ENCODE measurements around the gene SURF2.

DNA sequence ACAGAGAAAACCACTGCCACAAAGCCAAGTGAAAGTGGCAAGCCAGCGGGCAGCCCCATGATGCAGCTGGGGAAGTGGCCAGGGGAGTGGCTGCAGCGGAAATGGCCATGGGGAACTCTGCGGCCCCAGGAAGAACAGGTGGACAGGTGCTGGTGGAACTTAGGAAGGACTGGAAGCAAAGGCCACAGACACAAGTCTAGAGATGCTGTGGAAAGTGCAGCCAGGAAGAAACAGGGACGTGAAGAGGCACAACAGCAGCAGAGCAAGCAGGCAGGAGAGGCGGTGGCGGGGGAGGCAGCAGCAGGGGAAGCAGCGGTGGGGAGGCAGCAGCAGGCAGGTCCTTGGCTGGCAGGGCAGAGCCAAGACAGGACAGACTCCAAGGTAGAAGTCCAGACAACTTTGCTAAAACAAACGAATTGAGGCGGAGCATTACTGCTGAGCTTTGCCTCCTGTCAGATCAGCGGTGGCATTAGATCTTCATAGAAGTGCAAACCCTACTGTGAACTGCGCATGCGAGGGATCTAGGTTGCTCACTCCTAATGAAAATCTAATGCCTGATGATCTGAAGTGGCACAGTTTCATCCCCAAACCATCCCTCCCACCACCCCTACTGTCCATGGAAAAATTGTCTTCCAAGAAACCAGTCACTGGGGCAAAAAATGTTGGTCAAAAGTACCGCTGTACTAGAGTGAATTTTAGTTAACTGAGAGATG lies 32.2 kb upstream of the SURF2 start:
- TF ChIP-seq, protein P1, sequence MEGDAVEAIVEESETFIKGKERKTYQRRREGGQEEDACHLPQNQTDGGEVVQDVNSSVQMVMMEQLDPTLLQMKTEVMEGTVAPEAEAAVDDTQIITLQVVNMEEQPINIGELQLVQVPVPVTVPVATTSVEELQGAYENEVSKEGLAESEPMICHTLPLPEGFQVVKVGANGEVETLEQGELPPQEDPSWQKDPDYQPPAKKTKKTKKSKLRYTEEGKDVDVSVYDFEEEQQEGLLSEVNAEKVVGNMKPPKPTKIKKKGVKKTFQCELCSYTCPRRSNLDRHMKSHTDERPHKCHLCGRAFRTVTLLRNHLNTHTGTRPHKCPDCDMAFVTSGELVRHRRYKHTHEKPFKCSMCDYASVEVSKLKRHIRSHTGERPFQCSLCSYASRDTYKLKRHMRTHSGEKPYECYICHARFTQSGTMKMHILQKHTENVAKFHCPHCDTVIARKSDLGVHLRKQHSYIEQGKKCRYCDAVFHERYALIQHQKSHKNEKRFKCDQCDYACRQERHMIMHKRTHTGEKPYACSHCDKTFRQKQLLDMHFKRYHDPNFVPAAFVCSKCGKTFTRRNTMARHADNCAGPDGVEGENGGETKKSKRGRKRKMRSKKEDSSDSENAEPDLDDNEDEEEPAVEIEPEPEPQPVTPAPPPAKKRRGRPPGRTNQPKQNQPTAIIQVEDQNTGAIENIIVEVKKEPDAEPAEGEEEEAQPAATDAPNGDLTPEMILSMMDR (conservative IDR thresholded peaks at IDR 0.05), result no peak
- TF ChIP-seq EZH2 (IDR thresholded peaks at IDR 0.05; ENCODE audit: low read depth), result no peak
